K562 (cell line): ENCODE results near the gene ZNF628. TPM values are rescaled to one million over a fixed set of nuclear protein-coding genes. Genes with fewer than 3 reads are reported as not detected.
A peak's percentile ranks its signal among the peaks of the same experiment; 100 is the strongest.

Experiments
- ATAC-seq: fragments of 200-7000 bp; cut with Tn5 transposase; 3 replicates; pipeline ENCODE4 v1.9.1; 2020; ENCODE audit warnings: moderate library complexity
- BruUV-seq: library from RNA; stranded (reverse); fragments of 400-500 nt; replicated peaks from 2 replicates; lab custom pipeline; 2021; lab: Mats Ljungman, UMichigan
- CTCF ChIA-PET: fragments of 300-600 bp; formaldehyde crosslinking; extraction: SDS; loops from one replicate; lab custom pipeline; 2021; ENCODE audit warnings: low intra/inter-chr PET ratio; lab: Yijun Ruan, JAX
- POLR2A ChIA-PET: fragments of 300-600, 350-650 bp; sonication (Branson Sonifier 250); formaldehyde crosslinking; extraction: SDS; loops from one replicate; lab custom pipeline; 2021; ENCODE audit warnings: antibody characterized with exemption, inconsistent platforms; lab: Yijun Ruan, JAX
- DNase-seq, 4 experiments: peaks; one replicate each; pipeline versions ENCODE4 v3.0.0 to v3.0.0-alpha.2; 2011 to 2018; ENCODE audit warnings: low spot score in 3 of 4, mixed read lengths in 3 of 4; ENCODE audit errors: extremely low read depth in 1 of 4
- FAIRE-seq: peaks from 2 replicates; lab custom pipeline; 2011; peaks lifted over from hg19 to GRCh38; lab: Jason Lieb, UNC
- H2AFZ ChIP-seq: 2 replicates; pipeline ENCODE4 v1.6.0; 2011; ENCODE audit warnings: low read depth, low read length, control low read depth, inconsistent platforms
- H3K27ac ChIP-seq: fragments of 200-600 bp; 3 replicates; pipeline ENCODE4 v1.8.0; 2011; ENCODE audit warnings: low read depth, mild to moderate bottlenecking, control low read depth, inconsistent platforms, low read length, moderate library complexity, mixed read lengths; ENCODE audit errors: extremely low read depth
- H3K27me3 ChIP-seq, 2 experiments: fragments of 300-600 bp in 1 of 2; 2 replicates in 1 of 2; 3 replicates in 1 of 2; pipeline versions ENCODE4 v1.6.0 to v1.8.0; 2011; ENCODE audit warnings: inconsistent platforms in 2 of 2, low read length in 2 of 2, mild to moderate bottlenecking in 1 of 2, mixed read lengths in 1 of 2, moderate library complexity in 1 of 2; ENCODE audit not compliant: control insufficient read depth in 2 of 2, insufficient read depth in 2 of 2
- H3K36me3 ChIP-seq: fragments of 300-600 bp; 3 replicates; pipeline ENCODE4 v1.8.0; 2011; ENCODE audit warnings: mild to moderate bottlenecking, low read length, inconsistent platforms; ENCODE audit not compliant: control insufficient read depth, insufficient read depth
- H3K4me1 ChIP-seq, 2 experiments: fragments of 200-600 bp in 1 of 2; replicated peaks in 1 of 2; 2 replicates in 1 of 2; 3 replicates in 1 of 2; pipeline versions ENCODE4 v1.5.1 to v1.8.0; 2011; ENCODE audit warnings: inconsistent platforms in 2 of 2, low read length in 2 of 2, mild to moderate bottlenecking in 1 of 2, mixed read lengths in 1 of 2, moderate library complexity in 1 of 2; ENCODE audit not compliant: control insufficient read depth in 2 of 2, insufficient read depth in 2 of 2
- H3K4me2 ChIP-seq: 2 replicates; pipeline ENCODE4 v1.6.1; 2011; ENCODE audit warnings: low read length, control low read depth, inconsistent platforms, mixed read lengths; ENCODE audit not compliant: insufficient read depth
- H3K4me3 ChIP-seq: fragments of 200-600 bp; sonication (generic), shearing (Covaris generic); 2 replicates; pipeline ENCODE4 v1.5.1; 2016; ENCODE audit warnings: control low read depth, inconsistent platforms
- H3K79me2 ChIP-seq: fragments of 200-600 bp; 3 replicates; pipeline ENCODE4 v1.8.0; 2011; ENCODE audit warnings: low read length, inconsistent platforms; ENCODE audit not compliant: control insufficient read depth, insufficient read depth
- H3K9ac ChIP-seq, 2 experiments: 2 replicates each; pipeline versions ENCODE4 v1.6.0 to v1.6.1; 2011; ENCODE audit warnings: low read depth in 2 of 2, low read length in 2 of 2, control low read depth in 1 of 2, inconsistent platforms in 1 of 2, mild to moderate bottlenecking in 1 of 2, mixed read lengths in 1 of 2; ENCODE audit not compliant: insufficient read depth in 1 of 2
- H3K9me1 ChIP-seq: one replicate; pipeline ENCODE4 v1.6.0; 2011; ENCODE audit warnings: inconsistent platforms, mild to moderate bottlenecking, low read length, moderate library complexity; ENCODE audit not compliant: control insufficient read depth, insufficient read depth
- H3K9me3 ChIP-seq: replicated peaks from 2 replicates; pipeline ENCODE4 v1.5.1; 2011; ENCODE audit warnings: low read depth, low read length, inconsistent platforms; ENCODE audit not compliant: control insufficient read depth, insufficient read depth
- H4K20me1 ChIP-seq: replicated peaks from 2 replicates; pipeline ENCODE4 v1.6.1; 2011; ENCODE audit warnings: low read length, inconsistent platforms, mixed read lengths; ENCODE audit not compliant: control insufficient read depth, insufficient read depth
- CBFA2T3 ChIP-seq: fragments of 450-650 bp; IDR thresholded peaks from 2 replicates; pipeline ENCODE4 v1.6.1; 2017
- CREB1 ChIP-seq, 2 experiments: sonication (generic) in 1 of 2; formaldehyde crosslinking in 1 of 2; IDR thresholded peaks; 2 replicates each; pipeline versions ENCODE4 v1.6.1 to v1.8.0; 2012 to 2022; ENCODE audit warnings: inconsistent platforms in 1 of 2, mild to moderate bottlenecking in 1 of 2, missing genetic modification reagents in 1 of 2, moderate library complexity in 1 of 2
- ESRRA ChIP-seq: fragments of 450-650 bp; IDR thresholded peaks from 2 replicates; pipeline ENCODE4 v1.6.1; 2014; ENCODE audit warnings: low read depth, mild to moderate bottlenecking, moderate library complexity, borderline replicate concordance
- HINFP ChIP-seq: fragments of 450-650 bp; conservative IDR thresholded peaks from 2 replicates; pipeline ENCODE4 v1.6.1; 2016; ENCODE audit warnings: missing genetic modification characterization, low read depth, mild to moderate bottlenecking, control low read depth, missing compliant biosample characterization
- JUN ChIP-seq, 2 experiments: sonication (generic) in 1 of 2; formaldehyde crosslinking in 1 of 2; IDR thresholded peaks; 2 replicates each; pipeline versions ENCODE4 v1.6.1 to v1.8.0; 2012 to 2022; ENCODE audit warnings: borderline replicate concordance in 2 of 2, mild to moderate bottlenecking in 2 of 2, improper control_type of control experiment in 1 of 2, low read depth in 1 of 2, low read length in 1 of 2, missing genetic modification reagents in 1 of 2
- KLF6 ChIP-seq: fragments of 250-450 bp; sonication (Bioruptor Pico); IDR thresholded peaks from 2 replicates; pipeline ENCODE4 v1.4.0; 2020; ENCODE audit warnings: mild to moderate bottlenecking, moderate library complexity, borderline replicate concordance
- LARP7 ChIP-seq: fragments of 450-650 bp; IDR thresholded peaks from 2 replicates; pipeline ENCODE4 v1.6.1; 2016
- MCM3 ChIP-seq: fragments of 450-650 bp; IDR thresholded peaks from 2 replicates; pipeline ENCODE4 v1.6.1; 2016
- MEIS2 ChIP-seq: fragments of 450-650 bp; IDR thresholded peaks from 2 replicates; pipeline ENCODE4 v1.6.1; 2014; ENCODE audit warnings: mild to moderate bottlenecking; ENCODE audit not compliant: partially characterized antibody
- MLLT1 ChIP-seq, 2 experiments: fragments of 450-650 bp; IDR thresholded peaks; 2 replicates each; pipeline ENCODE4 v1.6.1; 2016
- OTX1 ChIP-seq: fragments of 450-650 bp; formaldehyde crosslinking; IDR thresholded peaks from 2 replicates; pipeline ENCODE4 v1.4.0; 2022; ENCODE audit warnings: mild to moderate bottlenecking
- SMARCA5 ChIP-seq: fragments of 450-650 bp; IDR thresholded peaks from 2 replicates; pipeline ENCODE4 v1.6.1; 2016
- SUPT5H ChIP-seq: fragments of 450-650 bp; IDR thresholded peaks from 2 replicates; pipeline ENCODE4 v1.6.1; 2016
- TRIM24 ChIP-seq, 2 experiments: fragments of 450-650 bp; IDR thresholded peaks; 2 replicates each; pipeline ENCODE4 v1.6.1; 2016
- YBX1 ChIP-seq: fragments of 450-650 bp; IDR thresholded peaks from 2 replicates; pipeline ENCODE4 v1.7.1; 2016; ENCODE audit warnings: mild to moderate bottlenecking
- ZEB2 ChIP-seq: fragments of 450-650 bp; IDR thresholded peaks from 2 replicates; pipeline ENCODE4 v1.6.1; 2016
- ZNF764 ChIP-seq: fragments of 250-450 bp; sonication (Bioruptor Pico); IDR thresholded peaks from 2 replicates; pipeline ENCODE4 v1.4.0; 2020; ENCODE audit warnings: low read depth, mild to moderate bottlenecking, moderate library complexity
- WGBS: fragments of 100-300 bp; shearing (Covaris generic); methylation state at CpG from one replicate; pipeline ENCODE4 v1.1.6; 2016; ENCODE audit warnings: low coverage, mixed read lengths; ENCODE audit not compliant: insufficient coverage; ENCODE audit errors: missing lambda C conversion rate; 5-methylcytosine and 5-hydroxymethylcytosine counted together
- in situ Hi-C: fragments of 300-500 bp; cut with MboI; formaldehyde crosslinking; loops from 4 replicates; pipeline ENCODE4 v1.15.0; 2018; ENCODE audit warnings: inconsistent platforms, mixed read lengths
- intact Hi-C: fragments of 100-400 bp; cut with micrococcal nuclease; formaldehyde crosslinking; loops from 2 replicates; pipeline ENCODE4 v1.14.2; 2022
- polyA plus RNA-seq, 8 experiments: library from polyadenylated mRNA; depleted of rRNA in 4 of 8; stranded (reverse) in 5 of 8; unstranded in 3 of 8; fragments of >200 nt; fragmentation: Nextera tagmentation in 2 of 8; fragmentation: Illumina TruSeq in 1 of 8; extraction: Ambion mirVana in 2 of 8; extraction: Trizol in 1 of 8; gene quantifications; 2 replicates each; pipeline versions ENCODE4 v1.2.1 to v1.2.3, GENCODE V29; 2011 to 2014; ENCODE audit warnings: inconsistent platforms in 1 of 8, missing spikeins in 1 of 8
- total RNA-seq, 7 experiments: library from RNA; depleted of rRNA in 6 of 7; stranded (reverse); fragments of >200 nt in 6 of 7; fragmentation: Illumina TruSeq in 2 of 7; extraction: Trizol in 2 of 7; gene quantifications; 2 replicates each; pipeline versions ENCODE4 v1.2.1 to v1.2.3, GENCODE V29; 2011 to 2021; ENCODE audit warnings: low replicate concordance in 1 of 7
- TF ChIP-seq, protein P1 (sequence below): sonication (generic); formaldehyde crosslinking; IDR thresholded peaks from 2 replicates; pipeline ENCODE4 v1.8.1; 2022; ENCODE audit warnings: missing genetic modification reagents

The ZNF628 gene
- total and polyA plus RNA-seq, 9 of the 15 experiments (the other 6 are each of a cell fraction or from before 2014, with no cell fraction given): 0.13 to 13.6 (median 2.2) TPM; not detected in 3

DNA sequence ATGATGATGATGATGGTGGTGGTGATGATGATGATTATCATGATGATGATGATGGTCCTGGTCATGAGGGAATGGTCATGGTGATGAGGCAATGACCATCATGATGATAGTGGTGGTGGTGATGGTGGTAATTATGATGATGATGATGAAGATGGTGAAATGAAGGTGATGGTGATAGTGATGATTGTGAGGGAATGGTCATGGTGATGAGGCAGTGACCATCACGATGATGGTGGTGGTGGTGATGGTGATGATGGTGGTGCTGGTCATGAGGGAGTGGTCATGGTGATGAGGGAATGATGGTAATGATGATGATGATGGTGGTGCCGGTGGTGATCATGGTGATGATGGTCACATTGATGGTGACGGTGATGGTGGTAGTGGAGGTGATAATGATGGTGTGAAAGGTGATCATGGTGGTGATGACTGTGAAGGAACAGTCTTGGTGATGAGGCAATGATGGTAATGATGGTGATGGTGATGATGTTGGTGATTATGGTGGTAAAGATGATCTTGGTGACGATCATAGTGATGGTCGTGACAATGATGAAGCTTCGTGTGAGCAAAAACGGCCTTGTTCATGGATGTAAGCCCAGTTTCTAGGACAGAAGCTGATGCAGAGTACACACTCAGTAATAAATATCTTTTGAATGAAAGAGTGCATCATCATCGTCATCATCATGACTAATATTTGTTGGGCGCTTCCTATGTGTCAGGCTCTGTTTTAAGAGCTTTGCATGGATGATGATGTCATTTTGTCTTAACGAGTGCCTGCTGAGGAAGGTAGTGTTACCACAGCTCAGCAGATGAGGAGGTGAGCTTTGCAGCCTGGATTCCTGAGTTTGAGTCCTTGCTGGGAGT is 43.3 kb downstream of the ZNF628 start:
- peaks cover 0 to 3% of the 10 kb centered on the region in 2 experiments; a peak in 2 of 5 replicates for H3K27me3 ChIP-seq
- H2AFZ ChIP-seq: no peak overlapping the region
- 20% methylated on average over 10 of the region's 10 CpGs for WGBS
- H3K9ac ChIP-seq: no peak overlapping the region
- POLR2A ChIA-PET: interaction anchor here (0.9 kb wide), 2 partner anchors 109 to 110 kb away, joined by 3 to 4 read pairs; no protein-coding TSS in a partner anchor
- no peak overlapping the region for H3K27ac ChIP-seq
- no peak overlapping the region for H3K4me2 ChIP-seq
- H3K9me3 ChIP-seq: no peaks in the 10 kb centered on the region; the same call in 1 of the 2 replicates
- H3K36me3 ChIP-seq: no peaks in the 10 kb centered on the region
- CTCF ChIA-PET: no interaction called here
- H3K9me1 ChIP-seq: no peaks in the 10 kb centered on the region
- in situ Hi-C loops (loop anchor here (5.0 to 10.0 kb wide), 2 partner anchors 108 to 295 kb away; no protein-coding TSS in a partner anchor), intact Hi-C loops (no loop called here)
- no peak for ATAC-seq
- no peaks in the 10 kb centered on the region for H3K79me2 ChIP-seq
- H3K4me1 ChIP-seq: peaks cover 3 to 22% of the 10 kb centered on the region in 2 experiments; a peak in 3 of 5 replicates
- no TSS peak for BruUV-seq
- FAIRE-seq: no peak
- DNase-seq: peak in 1 of 4 experiments; percentile 41
- no peaks in the 10 kb centered on the region for H4K20me1 ChIP-seq
- no peak overlapping the region for H3K4me3 ChIP-seq
- TF ChIP-seq TRIM24 (IDR thresholded peaks at IDR 0.05) (peak; percentile 11 to 26; a peak in 1 of 4 replicates), OTX1 (CRISPR knock-in tag) (peak; percentile 69; the same call in 1 of the 2 replicates), MEIS2 (peak; percentile 14), SUPT5H (no peak), LARP7 (peak; percentile 44; the same call in 1 of the 2 replicates), ZEB2 (0 out of 2 replicates have a peak, but pooled peaks have one; percentile 12), KLF6 (CRISPR knock-in tag) (no peak), CBFA2T3 (no peak), ESRRA (no peak), HINFP (tag) (no peak), MLLT1 (IDR thresholded peaks at IDR 0.05) (peak; percentile 15 to 46; a peak in 1 of 4 replicates), JUN (IDR thresholded peaks at IDR 0.05; ENCODE audit: borderline replicate concordance, low read depth, low read length) (peak; percentile 91), JUN (CRISPR knock-in tag; IDR thresholded peaks at IDR 0.05; ENCODE audit: borderline replicate concordance) (peak; percentile 49; the same call in 1 of the 2 replicates), YBX1 (peak; percentile 63; the same call in 1 of the 2 replicates), CREB1 (IDR thresholded peaks at IDR 0.05) (peak; percentile 83), CREB1 (CRISPR knock-in tag; IDR thresholded peaks at IDR 0.05) (peak; percentile 67), SMARCA5 (0 out of 2 replicates have a peak, but pooled peaks have one; percentile 62), MCM3 (0 out of 2 replicates have a peak, but pooled peaks have one; percentile 56), ZNF764 (CRISPR knock-in tag) (no peak)
- TF ChIP-seq, protein P1, sequence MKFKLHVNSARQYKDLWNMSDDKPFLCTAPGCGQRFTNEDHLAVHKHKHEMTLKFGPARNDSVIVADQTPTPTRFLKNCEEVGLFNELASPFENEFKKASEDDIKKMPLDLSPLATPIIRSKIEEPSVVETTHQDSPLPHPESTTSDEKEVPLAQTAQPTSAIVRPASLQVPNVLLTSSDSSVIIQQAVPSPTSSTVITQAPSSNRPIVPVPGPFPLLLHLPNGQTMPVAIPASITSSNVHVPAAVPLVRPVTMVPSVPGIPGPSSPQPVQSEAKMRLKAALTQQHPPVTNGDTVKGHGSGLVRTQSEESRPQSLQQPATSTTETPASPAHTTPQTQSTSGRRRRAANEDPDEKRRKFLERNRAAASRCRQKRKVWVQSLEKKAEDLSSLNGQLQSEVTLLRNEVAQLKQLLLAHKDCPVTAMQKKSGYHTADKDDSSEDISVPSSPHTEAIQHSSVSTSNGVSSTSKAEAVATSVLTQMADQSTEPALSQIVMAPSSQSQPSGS: peak; percentile 74; the same call in 1 of the 2 replicates
